B cell (primary cell): Measurements from ENCODE around the gene APH1B. TPM values are rescaled to one million over a fixed set of nuclear protein-coding genes. Genes with fewer than 3 reads are reported as not detected.

ENCODE experiments used
- ATAC-seq: fragments of 200-7000 bp; cut with Tn5 transposase; one replicate; pipeline ENCODE4 v1.10.0; 2021; ENCODE audit warnings: low read depth, mild to moderate bottlenecking, moderate number of reproducible peaks, moderate library complexity
- CTCF ChIA-PET: fragments of 350-600 bp; sonication (Branson Sonifier 250); formaldehyde crosslinking; loops from one replicate; lab custom pipeline; 2021; ENCODE audit warnings: antibody characterized with exemption, inconsistent platforms; lab: Charles Lee
- POLR2A ChIA-PET: fragments of 350-600 bp; sonication (Branson Sonifier 250); formaldehyde crosslinking; loops from one replicate; lab custom pipeline; 2021; ENCODE audit warnings: antibody characterized with exemption; lab: Charles Lee
- DNase-seq: peaks from one replicate; pipeline ENCODE4 v3.0.0; 2013
- H2AFZ ChIP-seq: 2 replicates; pipeline ENCODE4 v1.6.1; 2012; ENCODE audit warnings: mild to moderate bottlenecking, low read depth, low read length; ENCODE audit not compliant: insufficient read depth, poor library complexity, severe bottlenecking
- H3K27ac ChIP-seq, 2 donors: 1 replicate in 1 of 2; 2 replicates in 1 of 2; pipeline ENCODE4 v1.5.1; 2012 to 2013; ENCODE audit warnings: low read length in 2 of 2, mild to moderate bottlenecking in 2 of 2, moderate library complexity in 1 of 2
- H3K27me3 ChIP-seq, 4 experiments: fragments of 200-600 bp in 1 of 4; sonication (generic) in 1 of 4; replicated peaks in 1 of 4; 1 replicate in 2 of 4; 2 replicates in 2 of 4; pipeline versions ENCODE4 v1.6.1 to v1.7.0; 2013 to 2016; ENCODE audit warnings: low read length in 3 of 4, mild to moderate bottlenecking in 2 of 4, mixed read lengths in 1 of 4, moderate library complexity in 1 of 4; ENCODE audit not compliant: insufficient read depth in 4 of 4, control insufficient read depth in 3 of 4; ENCODE audit errors: control extremely low read depth in 1 of 4
- H3K36me3 ChIP-seq, 2 experiments: replicated peaks in 1 of 2; 1 replicate in 1 of 2; 2 replicates in 1 of 2; pipeline versions ENCODE4 v1.6.1 to v1.7.1; 2013; ENCODE audit warnings: low read length in 1 of 2; ENCODE audit not compliant: insufficient read depth in 2 of 2, control insufficient read depth in 1 of 2; ENCODE audit errors: control extremely low read depth in 1 of 2, extremely low read depth in 1 of 2
- H3K4me1 ChIP-seq, 2 donors: fragments of 200-600 bp in 1 of 2; sonication (generic) in 1 of 2; 1 replicate in 1 of 2; 2 replicates in 1 of 2; pipeline versions ENCODE4 v1.5.1 to v1.6.1; 2013 to 2017; ENCODE audit warnings: low read length in 2 of 2; ENCODE audit not compliant: control insufficient read depth in 2 of 2, insufficient read depth in 2 of 2
- H3K4me2 ChIP-seq: replicated peaks from 2 replicates; pipeline ENCODE3; 2012; ENCODE audit warnings: mild to moderate bottlenecking, low read depth, low read length; ENCODE audit not compliant: poor library complexity, severe bottlenecking
- H3K4me3 ChIP-seq, 5 experiments: fragments of 200-600 bp in 1 of 5; sonication (generic) in 1 of 5; 1 replicate in 3 of 5; 2 replicates in 2 of 5; pipeline versions ENCODE4 v1.5.1 to v1.7.0; 2011 to 2016; ENCODE audit warnings: low read length in 4 of 5, mild to moderate bottlenecking in 4 of 5, low read depth in 2 of 5, control low read depth in 1 of 5, moderate library complexity in 1 of 5; ENCODE audit not compliant: insufficient read depth in 1 of 5; ENCODE audit errors: control extremely low read depth in 1 of 5, extremely low read depth in 1 of 5
- H3K79me2 ChIP-seq: fragments of 200-600 bp; sonication (generic); one replicate; pipeline ENCODE4 v1.6.0; 2016; ENCODE audit warnings: low read length; ENCODE audit not compliant: control insufficient read depth, insufficient read depth
- H3K9ac ChIP-seq: fragments of 200-600 bp; sonication (generic); 2 replicates; pipeline ENCODE4 v1.6.1; 2017; ENCODE audit warnings: mild to moderate bottlenecking, low read length, moderate library complexity
- H3K9me3 ChIP-seq, 3 donors: one replicate each; pipeline versions ENCODE4 v1.6.1 to v1.7.1; 2013; ENCODE audit warnings: low read length in 2 of 3; ENCODE audit not compliant: control insufficient read depth in 2 of 3, insufficient read depth in 1 of 3; ENCODE audit errors: control extremely low read depth in 1 of 3
- H4K20me1 ChIP-seq: 2 replicates; pipeline ENCODE4 v1.6.0; 2012; ENCODE audit warnings: mild to moderate bottlenecking, low read length; ENCODE audit not compliant: insufficient read depth, control insufficient read depth, poor library complexity, severe bottlenecking
- H3K27ac Mint-ChIP-seq: one replicate; pipeline ENCODE4 v1.8.0; 2021; ENCODE audit warnings: mixed read lengths
- H3K27me3 Mint-ChIP-seq: one replicate; pipeline ENCODE4 v1.8.0; 2021; ENCODE audit warnings: mixed read lengths
- H3K4me1 Mint-ChIP-seq: one replicate; pipeline ENCODE4 v1.8.0; 2021; ENCODE audit warnings: mixed read lengths
- H3K4me3 Mint-ChIP-seq: one replicate; pipeline ENCODE4 v1.8.0; 2021; ENCODE audit warnings: mixed read lengths
- H3K9me3 Mint-ChIP-seq: one replicate; pipeline ENCODE4 v1.8.0; 2022; ENCODE audit warnings: mixed read lengths; ENCODE audit not compliant: insufficient read depth
- EZH2 ChIP-seq: IDR thresholded peaks from 2 replicates; pipeline ENCODE4 v1.6.1; 2012; ENCODE audit warnings: borderline replicate concordance, low read depth, mild to moderate bottlenecking, moderate library complexity, low read length; ENCODE audit not compliant: insufficient read depth, poor library complexity, severe bottlenecking
- WGBS: methylation state at CpG from one replicate; pipeline ENCODE4 v1.1.5; 2013; ENCODE audit warnings: missing lambda C conversion rate; ENCODE audit not compliant: insufficient coverage; 5-methylcytosine and 5-hydroxymethylcytosine counted together
- intact Hi-C: fragments of 100-400 bp; cut with micrococcal nuclease; formaldehyde crosslinking; loops from one replicate; pipeline ENCODE4 v1.10.0; 2022
- polyA plus RNA-seq: library from polyadenylated mRNA; depleted of rRNA; stranded (reverse); fragments of >200 nt; gene quantifications from 2 replicates; pipeline ENCODE4 v1.2.3, GENCODE V29; 2012
- total RNA-seq, 2 donors: library from RNA; stranded (reverse); fragments of 120-200 nt in 1 of 2; gene quantifications; 1 replicate in 1 of 2; 2 replicates in 1 of 2; pipeline versions ENCODE4 v1.2.3 to v1.2.4, GENCODE V29; 2013 to 2022
- TF ChIP-seq, protein P1 (sequence below): fragments of 200-600 bp; IDR thresholded peaks from one replicate; pipeline ENCODE4 v1.8.0; 2022; ENCODE audit warnings: antibody characterized with exemption, mild to moderate bottlenecking

The APH1B gene
- total and polyA plus RNA-seq, 2 donors (not counting 1 experiment from before 2014, with no cell fraction given), result 7.6 to 45.2 TPM

DNA sequence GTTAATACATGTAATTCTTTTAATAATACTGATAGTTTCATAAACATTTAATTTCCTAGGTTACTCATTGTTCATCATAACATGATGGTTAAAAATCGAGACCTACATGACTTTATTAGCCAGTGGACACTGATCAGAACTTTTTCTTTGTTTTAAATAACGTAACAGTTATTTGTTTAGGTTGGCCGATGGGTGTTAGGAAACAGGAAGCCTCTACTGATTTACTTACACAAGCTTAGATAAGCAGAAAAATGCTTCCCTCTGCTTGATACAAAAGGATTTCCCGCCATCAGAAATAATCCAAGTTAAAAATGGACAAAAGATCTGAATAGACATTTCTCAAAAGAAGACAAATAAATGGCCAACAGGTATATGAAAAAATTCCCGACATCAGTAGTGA is 16.6 kb upstream of the APH1B start:
- Mint-ChIP-seq H3K27me3 (no peaks in the 10 kb centered on the region), H3K9me3 (no peaks in the 10 kb centered on the region), H3K4me3 (no peak overlapping the region), H3K27ac (no peak overlapping the region), H3K4me1 (no peaks in the 10 kb centered on the region)
- DNase-seq, result no peak
- WGBS, result no CpG with 5 or more reads among the region's 5 CpGs
- no peak for TF ChIP-seq EZH2
- TF ChIP-seq, protein P1, sequence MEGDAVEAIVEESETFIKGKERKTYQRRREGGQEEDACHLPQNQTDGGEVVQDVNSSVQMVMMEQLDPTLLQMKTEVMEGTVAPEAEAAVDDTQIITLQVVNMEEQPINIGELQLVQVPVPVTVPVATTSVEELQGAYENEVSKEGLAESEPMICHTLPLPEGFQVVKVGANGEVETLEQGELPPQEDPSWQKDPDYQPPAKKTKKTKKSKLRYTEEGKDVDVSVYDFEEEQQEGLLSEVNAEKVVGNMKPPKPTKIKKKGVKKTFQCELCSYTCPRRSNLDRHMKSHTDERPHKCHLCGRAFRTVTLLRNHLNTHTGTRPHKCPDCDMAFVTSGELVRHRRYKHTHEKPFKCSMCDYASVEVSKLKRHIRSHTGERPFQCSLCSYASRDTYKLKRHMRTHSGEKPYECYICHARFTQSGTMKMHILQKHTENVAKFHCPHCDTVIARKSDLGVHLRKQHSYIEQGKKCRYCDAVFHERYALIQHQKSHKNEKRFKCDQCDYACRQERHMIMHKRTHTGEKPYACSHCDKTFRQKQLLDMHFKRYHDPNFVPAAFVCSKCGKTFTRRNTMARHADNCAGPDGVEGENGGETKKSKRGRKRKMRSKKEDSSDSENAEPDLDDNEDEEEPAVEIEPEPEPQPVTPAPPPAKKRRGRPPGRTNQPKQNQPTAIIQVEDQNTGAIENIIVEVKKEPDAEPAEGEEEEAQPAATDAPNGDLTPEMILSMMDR, result no peak
- Histone ChIP-seq H3K4me1 (no peaks in the 10 kb centered on the region), H3K4me3 (no peak overlapping the region), H3K9me3 (peaks cover 0 to 4% (median 1%) of the 10 kb centered on the region in 3 donors), H4K20me1 (peaks cover 4% of the 10 kb centered on the region), H2AFZ (no peak overlapping the region), H3K79me2 (no peaks in the 10 kb centered on the region), H3K4me2 (no peak overlapping the region), H3K36me3 (peaks cover 24 to 65% of the 10 kb centered on the region in 2 experiments), H3K9ac (no peak overlapping the region), H3K27ac (no peak overlapping the region), H3K27me3 (no peaks in the 10 kb centered on the region)
- CTCF ChIA-PET, result no interaction called here
- POLR2A ChIA-PET, result no interaction called here
- intact Hi-C loops, result no loop called here
- no peak for ATAC-seq

- Histone ChIP-seq H3K4me3 (no peak overlapping the region), H3K4me2 (no peak overlapping the region), H2AFZ (no peak overlapping the region), H3K27ac (no peak overlapping the region), H3K79me2 (no peaks in the 10 kb centered on the region), H4K20me1 (peaks cover 4% of the 10 kb centered on the region), H3K27me3 (no peaks in the 10 kb centered on the region), H3K9me3 (peaks cover 0 to 4% (median 1%) of the 10 kb centered on the region in 3 donors), H3K4me1 (no peaks in the 10 kb centered on the region), H3K36me3 (peaks cover 23 to 64% of the 10 kb centered on the region in 2 experiments), H3K9ac (no peak overlapping the region)
- intact Hi-C loops, result no loop called here
- POLR2A ChIA-PET, result no interaction called here
- ATAC-seq, result no peak
- TF ChIP-seq EZH2, result no peak
- TF ChIP-seq, protein P1, result no peak
- no peaks in the 10 kb centered on the region for H3K4me1 Mint-ChIP-seq
- no peaks in the 10 kb centered on the region for H3K9me3 Mint-ChIP-seq
- H3K4me3 Mint-ChIP-seq, result no peak overlapping the region
- no peak for DNase-seq
- CTCF ChIA-PET, result no interaction called here
- H3K27me3 Mint-ChIP-seq, result no peaks in the 10 kb centered on the region
- H3K27ac Mint-ChIP-seq, result no peak overlapping the region
Observed at GRCh38 chr15:63261311-63261710, 16.1 kb upstream of the APH1B start.
